Esophagus muscularis mucosa (tissue), 4 donors: ENCODE measurements around the gene LMLN. TPM values are rescaled to one million over a fixed set of nuclear protein-coding genes. Genes with fewer than 3 reads are reported as not detected.

Experiments
- DNase-seq: peaks from one replicate; pipeline ENCODE4 v3.0.0-alpha.2; 2017; ENCODE audit errors: extremely low spot score
- H3K27ac ChIP-seq, 4 donors: fragments of 200-600 bp; sonication (generic); replicated peaks in 1 of 4; 1 replicate in 3 of 4; 2 replicates in 1 of 4; pipeline ENCODE4 v1.5.1; 2016 to 2019; ENCODE audit warnings: mild to moderate bottlenecking in 1 of 4
- H3K27me3 ChIP-seq, 4 donors: fragments of 200-600 bp; sonication (generic); one replicate each; pipeline versions ENCODE4 v1.5.1 to v1.6.0; 2016 to 2019
- H3K36me3 ChIP-seq, 4 donors: fragments of 200-600 bp; sonication (generic); one replicate each; pipeline ENCODE4 v1.5.1; 2016 to 2019
- H3K4me1 ChIP-seq, 4 donors: fragments of 200-600 bp; sonication (generic); one replicate each; pipeline ENCODE4 v1.5.1; 2016 to 2019
- H3K4me3 ChIP-seq, 4 donors: fragments of 200-600 bp; sonication (generic); 1 replicate in 2 of 4; 2 replicates in 2 of 4; pipeline ENCODE4 v1.5.1; 2016 to 2019; ENCODE audit warnings: mild to moderate bottlenecking in 4 of 4, moderate library complexity in 1 of 4
- H3K9me3 ChIP-seq, 4 donors: fragments of 200-600 bp; sonication (generic); 1 replicate in 3 of 4; 2 replicates in 1 of 4; pipeline ENCODE4 v1.5.1; 2016 to 2019
- CTCF ChIP-seq, 3 experiments: fragments of 200-600 bp in 2 of 3; fragments of 450-650 bp in 1 of 3; sonication (generic) in 2 of 3; IDR thresholded peaks; one replicate each; pipeline ENCODE4 v1.5.1; 2017 to 2019; ENCODE audit warnings: antibody characterized with exemption in 3 of 3, mild to moderate bottlenecking in 2 of 3, moderate library complexity in 1 of 3
- EP300 ChIP-seq: sonication (generic); formaldehyde crosslinking; IDR thresholded peaks from one replicate; pipeline ENCODE4 v1.6.1; 2017; ENCODE audit warnings: antibody characterized with exemption
- POLR2A ChIP-seq: fragments of 450-650 bp; IDR thresholded peaks from one replicate; pipeline ENCODE4 v1.6.1; 2017; ENCODE audit warnings: antibody characterized with exemption, moderate library complexity, mild to moderate bottlenecking, low read depth
- POLR2AphosphoS5 ChIP-seq, 2 donors: sonication (generic); formaldehyde crosslinking; IDR thresholded peaks; one replicate each; pipeline ENCODE4 v1.6.1; 2017; ENCODE audit warnings: antibody characterized with exemption in 2 of 2
- WGBS: methylation state at CpG from one replicate; pipeline ENCODE4 v1.1.5; 2018; 5-methylcytosine and 5-hydroxymethylcytosine counted together
- intact Hi-C: fragments of 100-400 bp; cut with DNase I; formaldehyde crosslinking; loops from one replicate; pipeline ENCODE4 v1.15.1; 2023
- total RNA-seq, 4 donors: library from RNA; depleted of rRNA; stranded (reverse); fragments of >200 nt; gene quantifications; one replicate each; pipeline versions ENCODE4 v1.1.0 to v1.2.1, GENCODE V29; 2016

Gene LMLN
- total RNA-seq, 4 donors from 2014 or later = 4.1 to 5.5 (median 4.6) TPM

DNA sequence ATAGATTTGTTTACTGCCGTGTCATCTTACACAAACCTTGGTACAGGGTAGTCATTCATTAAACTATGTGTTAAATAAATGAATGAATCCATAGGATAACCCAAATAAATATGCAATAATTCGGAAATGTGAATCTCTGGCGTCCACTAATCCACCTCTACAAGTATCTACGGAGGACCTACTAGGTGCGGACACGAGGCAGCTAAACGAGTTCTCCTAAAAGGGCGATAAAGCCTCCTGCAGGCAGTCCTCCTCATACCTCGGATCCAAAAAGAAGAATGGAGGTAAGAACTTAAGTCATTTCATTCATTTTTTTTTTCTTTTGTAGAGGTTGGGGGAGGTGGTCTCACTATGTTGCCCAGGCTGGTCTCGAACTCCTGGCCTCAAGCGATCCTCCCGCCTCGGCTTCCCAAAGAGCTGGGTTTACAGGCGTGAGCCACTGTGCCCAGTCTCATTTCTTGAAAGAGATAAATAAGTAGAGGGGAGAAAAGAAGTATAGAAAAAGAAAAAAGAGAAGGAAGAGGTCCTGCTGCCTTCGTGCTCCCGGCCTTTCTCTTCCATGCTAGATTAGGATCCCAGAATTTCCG is 10.7 kb upstream of the LMLN start:
- peak overlapping the region; percentile 82 to 89 (median 87) for H3K27ac ChIP-seq
- intact Hi-C loops = no loop called here
- 20% methylated on average over 17 of the region's 17 CpGs for WGBS

GRCh38 chr3:197949778-197950676 is 10.0 kb upstream of the LMLN start, which contains the start of gene RPL35A:
Gene RPL35A (plus strand): TSS chr3:197950190. CDS start chr3:197950968, 778 bp downstream.
- Histone ChIP-seq H3K4me1 (peaks cover 41 to 49% (median 44%) of the 10 kb centered on the region in 4 donors), H3K27ac (peak within 1 kb of the TSS; percentile 82 to 89 (median 87)), H3K27me3 (no peaks in the 10 kb centered on the region), H3K36me3 (peaks cover 28 to 41% (median 39%) of the 10 kb centered on the region in 4 donors), H3K4me3 (peak within 1 kb of the TSS; percentile 62 to 76 (median 68)), H3K9me3 (no peaks in the 10 kb centered on the region)
- intact Hi-C loops = no loop called here
- DNase-seq = peak; percentile 98
- TF ChIP-seq CTCF (IDR thresholded peaks at IDR 0.05) (peak in 1 of 3 experiments; percentile 21), POLR2AphosphoS5 (IDR thresholded peaks at IDR 0.05) (peak; percentile 96), POLR2A (peak; percentile 81), EP300 (no peak)
- WGBS = 1% methylated on average over 30 of the region's 36 CpGs

More for the DNA sequence above, 10.7 kb upstream of the LMLN start:
- Histone ChIP-seq H3K27me3 (no peaks in the 10 kb centered on the region), H3K4me3 (peak overlapping the region; percentile 62 to 76 (median 68)), H3K36me3 (peaks cover 20 to 33% (median 31%) of the 10 kb centered on the region in 4 donors), H3K9me3 (no peaks in the 10 kb centered on the region), H3K4me1 (peaks cover 39 to 47% (median 42%) of the 10 kb centered on the region in 4 donors)
- no peak for DNase-seq
- TF ChIP-seq POLR2A = no peak
- no peak for TF ChIP-seq EP300
- TF ChIP-seq CTCF (IDR thresholded peaks at IDR 0.05) = no peak
- no peak for TF ChIP-seq POLR2AphosphoS5 (IDR thresholded peaks at IDR 0.05)

GRCh38 chr3:197950677-197951061 is 9.3 kb upstream of the LMLN start:
- H3K4me3 ChIP-seq = peak overlapping the region; percentile 62 to 76 (median 68)
- H3K4me1 ChIP-seq = peaks cover 41 to 49% (median 44%) of the 10 kb centered on the region in 4 donors
- peaks cover 34 to 47% (median 45%) of the 10 kb centered on the region in 4 donors for H3K36me3 ChIP-seq
- H3K27me3 ChIP-seq = no peaks in the 10 kb centered on the region
- intact Hi-C loops = no loop called here
- no peaks in the 10 kb centered on the region for H3K9me3 ChIP-seq
- TF ChIP-seq CTCF (IDR thresholded peaks at IDR 0.05) = no peak
- TF ChIP-seq POLR2AphosphoS5 (IDR thresholded peaks at IDR 0.05) = no peak
- no peak for TF ChIP-seq POLR2A
- TF ChIP-seq EP300 = no peak
- WGBS = under 1% methylated on average over 11 of the region's 11 CpGs
- peak overlapping the region; percentile 82 to 89 (median 87) for H3K27ac ChIP-seq
- no peak for DNase-seq

DNA sequence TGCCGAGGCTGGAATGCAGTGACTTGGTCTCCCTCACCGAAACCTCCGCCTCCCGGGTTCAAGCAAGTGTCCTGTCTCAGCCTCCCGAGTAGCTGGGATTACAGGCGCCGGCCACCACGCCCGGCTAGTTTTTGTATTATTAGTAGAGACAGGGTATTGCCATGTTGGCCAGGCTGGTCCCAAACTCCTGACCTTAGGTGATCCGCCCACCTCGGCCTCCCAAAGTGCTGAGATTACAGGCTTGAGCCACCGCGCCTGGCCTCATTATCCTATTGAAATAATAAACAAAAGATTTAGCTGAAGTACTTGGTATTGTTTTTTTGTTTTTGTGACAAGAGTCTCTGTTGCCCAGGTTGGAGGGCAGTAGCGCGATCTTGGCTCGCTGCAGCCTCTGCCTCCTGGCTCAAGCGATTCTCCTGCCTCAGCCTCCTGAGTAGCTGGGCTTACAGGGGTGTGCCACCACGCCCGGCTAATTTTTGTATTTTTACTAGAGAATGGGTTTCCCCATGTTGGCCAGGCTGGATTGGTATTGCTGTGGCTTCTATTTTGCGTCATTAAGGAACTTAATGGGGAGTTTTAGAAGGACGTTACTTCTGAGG is 8.5 kb upstream of the LMLN start:
- TF ChIP-seq CTCF (IDR thresholded peaks at IDR 0.05) = no peak
- TF ChIP-seq POLR2A = no peak
- TF ChIP-seq EP300 = no peak
- TF ChIP-seq POLR2AphosphoS5 (IDR thresholded peaks at IDR 0.05) = no peak
- H3K4me1 ChIP-seq = peaks cover 41 to 49% (median 44%) of the 10 kb centered on the region in 4 donors
- WGBS = 82% methylated on average over 21 of the region's 21 CpGs
- H3K9me3 ChIP-seq = no peaks in the 10 kb centered on the region
- peaks cover 39 to 55% (median 53%) of the 10 kb centered on the region in 4 donors for H3K36me3 ChIP-seq
- peak overlapping the region; percentile 62 to 76 (median 68) for H3K4me3 ChIP-seq
- no peaks in the 10 kb centered on the region for H3K27me3 ChIP-seq
- intact Hi-C loops = no loop called here
- no peak for DNase-seq
- peak overlapping the region in 3 of 4 donors; percentile 82 to 89 (median 88) for H3K27ac ChIP-seq
